GM18951 (cell line): Measurements from ENCODE around the gene NFATC1.

Experiments
- POLR2A ChIP-seq: IDR thresholded peaks from 4 replicates; pipeline ENCODE4 v1.6.1; 2011; ENCODE audit warnings: mild to moderate bottlenecking; ENCODE audit not compliant: insufficient read length, insufficient read depth; ENCODE audit errors: extremely low read depth
- in situ Hi-C: fragments of 300-500 bp; cut with MboI; formaldehyde crosslinking; loops from one replicate; pipeline ENCODE4 v1.12.0; 2022; ENCODE audit warnings: low sequenced_read_pairs, mixed read lengths, inconsistent platforms; ENCODE audit not compliant: unreplicated experiment

NFATC1 gene

GRCh38 chr18:79367480-79367879, 28.2 kb upstream of the NFATC1 start:
- no peak for TF ChIP-seq POLR2A
- in situ Hi-C loops = no loop called here

- in situ Hi-C loops = no loop called here
Measured at GRCh38 chr18:79367989-79368388, 27.7 kb upstream of the NFATC1 start.

GRCh38 chr18:79368681-79369080, 27.0 kb upstream of the NFATC1 start:
- in situ Hi-C loops = no loop called here
- no peak for TF ChIP-seq POLR2A

More at GRCh38 chr18:79367989-79368388, 27.7 kb upstream of the NFATC1 start:
- no peak for TF ChIP-seq POLR2A

GRCh38 chr18:79371561-79372121, 24.1 kb upstream of the NFATC1 start:
- in situ Hi-C loops = no loop called here

GRCh38 chr18:79372461-79372860, 23.3 kb upstream of the NFATC1 start:
- TF ChIP-seq POLR2A = no peak
- in situ Hi-C loops = no loop called here

More at GRCh38 chr18:79371561-79372121, 24.1 kb upstream of the NFATC1 start:
- no peak for TF ChIP-seq POLR2A

- in situ Hi-C loops = no loop called here
Measured at GRCh38 chr18:79372991-79373390, 22.7 kb upstream of the NFATC1 start.

GRCh38 chr18:79373736-79374135, 22.0 kb upstream of the NFATC1 start:
- TF ChIP-seq POLR2A = no peak
- in situ Hi-C loops = no loop called here

More at GRCh38 chr18:79372991-79373390, 22.7 kb upstream of the NFATC1 start:
- TF ChIP-seq POLR2A = no peak

- in situ Hi-C loops = loop anchor here (5.0 kb wide), 2 partner anchors 158 to 268 kb away; no protein-coding TSS in a partner anchor
- TF ChIP-seq POLR2A = no peak
Measured at GRCh38 chr18:79374408-79375171, 21.1 kb upstream of the NFATC1 start.

- in situ Hi-C loops = loop anchor here (5.0 kb wide), 2 partner anchors 157 to 267 kb away; no protein-coding TSS in a partner anchor
- TF ChIP-seq POLR2A = no peak
Measured at GRCh38 chr18:79375441-79376154, 20.1 kb upstream of the NFATC1 start.

- in situ Hi-C loops = loop anchor here (5.0 kb wide), 2 partner anchors 156 to 266 kb away; no protein-coding TSS in a partner anchor
Measured at GRCh38 chr18:79376661-79377060, 19.1 kb upstream of the NFATC1 start.

- in situ Hi-C loops = loop anchor here (5.0 kb wide), 2 partner anchors 155 to 265 kb away; no protein-coding TSS in a partner anchor
- no peak for TF ChIP-seq POLR2A
Measured at GRCh38 chr18:79377187-79377891, 18.4 kb upstream of the NFATC1 start.

GRCh38 chr18:79378536-79379250, 17.0 kb upstream of the NFATC1 start:
- no peak for TF ChIP-seq POLR2A
- in situ Hi-C loops = loop anchor here (5.0 kb wide), 2 partner anchors 154 to 264 kb away; no protein-coding TSS in a partner anchor
